AG09309 (cell line): ENCODE data around the gene PCSK7.
"Not testable (repeated sequence)": the region's sequence is repeated elsewhere in the genome, so short reads cannot be mapped to it uniquely, and the experiment has no call there.

Experiments
- DNase-seq: peaks from one replicate; pipeline ENCODE4 v3.0.0-alpha.2; 2010; ENCODE audit warnings: low read depth
- H3K4me3 ChIP-seq: 2 replicates; pipeline ENCODE4 v1.5.1; 2011; ENCODE audit warnings: mild to moderate bottlenecking, low read depth, low read length, moderate library complexity; ENCODE audit not compliant: control insufficient read depth
- CTCF ChIP-seq: IDR thresholded peaks from 2 replicates; pipeline ENCODE4 v1.5.1; 2011; ENCODE audit warnings: mild to moderate bottlenecking, low read depth, low read length, inconsistent platforms; ENCODE audit not compliant: insufficient read depth, control insufficient read depth; ENCODE audit errors: missing control alignments

PCSK7 gene

GRCh38 chr11:117217141-117218084 is 14.5 kb downstream of the PCSK7 start:
- no peak overlapping the region for H3K4me3 ChIP-seq
- TF ChIP-seq CTCF, result no peak
- DNase-seq, result peak; percentile 58

DNA sequence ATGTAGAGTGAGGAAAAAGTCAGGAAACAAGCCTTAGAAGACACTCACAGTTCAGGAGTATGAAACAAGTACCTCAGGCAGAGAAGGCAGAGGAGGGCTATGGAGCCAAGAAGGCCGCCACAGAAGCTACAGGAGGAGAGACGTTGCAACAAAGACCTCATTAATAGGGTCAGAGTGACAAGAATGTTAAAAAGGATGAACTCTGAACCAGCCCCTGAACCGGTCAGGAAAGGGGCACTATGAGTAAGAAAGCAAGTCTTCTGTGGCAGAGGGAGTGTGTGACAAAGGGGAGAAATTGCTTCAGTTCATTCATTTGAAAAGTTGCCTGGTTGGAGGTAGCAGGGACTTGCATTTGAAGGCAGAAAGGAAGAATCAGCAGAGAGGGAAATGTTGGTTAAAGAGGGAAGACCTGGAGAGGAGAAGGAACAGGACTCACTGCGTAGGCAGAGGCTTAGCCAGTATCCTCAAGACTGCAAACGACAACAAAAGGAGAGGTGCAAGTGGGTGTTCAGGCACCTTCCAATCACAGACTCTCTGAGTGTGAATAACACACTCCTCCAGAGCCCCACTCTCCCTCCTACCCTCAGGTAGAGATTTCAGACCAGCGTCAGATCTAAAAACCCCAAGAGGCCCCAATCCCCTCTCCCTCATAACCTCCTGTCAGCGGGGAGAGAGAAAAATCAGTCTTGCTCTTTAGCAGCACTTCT is 17.3 kb downstream of the PCSK7 start:
- H3K4me3 ChIP-seq, result no peak overlapping the region
- no peak for DNase-seq
- no peak for TF ChIP-seq CTCF

DNA sequence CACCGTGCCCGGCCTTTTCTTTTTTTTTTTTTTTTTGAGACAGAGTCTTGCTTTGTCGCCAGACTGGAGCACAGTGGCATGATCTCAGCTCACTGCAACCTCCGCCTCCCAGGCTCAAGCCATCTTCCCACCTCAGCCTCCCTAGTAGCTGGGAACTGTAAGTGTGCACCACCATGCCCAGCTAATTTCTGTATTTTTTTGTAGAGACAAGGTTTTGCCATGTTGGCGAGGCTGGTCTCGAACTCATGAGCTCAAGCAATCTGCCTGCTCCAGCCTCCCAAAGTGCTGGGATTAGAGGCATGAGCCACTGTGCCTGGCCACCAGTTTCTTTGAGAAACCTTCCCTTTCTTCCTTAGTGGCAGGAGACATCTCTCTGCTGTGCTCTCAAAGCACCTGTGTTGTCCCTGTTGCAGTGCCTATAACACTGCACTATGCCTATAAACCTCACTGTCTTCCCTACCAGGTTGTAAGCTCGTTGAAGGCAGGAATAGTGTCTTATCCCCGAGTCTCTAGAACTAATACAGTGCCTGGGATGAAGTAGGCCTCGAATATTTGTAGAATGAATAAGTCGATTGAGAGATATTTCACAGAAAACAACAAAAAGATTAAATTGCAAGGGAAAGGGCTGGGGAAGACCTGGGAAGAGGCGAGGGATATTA is 19.0 kb downstream of the PCSK7 start:
- no peak for TF ChIP-seq CTCF
- H3K4me3 ChIP-seq, result no peak overlapping the region
- no peak for DNase-seq

DNA sequence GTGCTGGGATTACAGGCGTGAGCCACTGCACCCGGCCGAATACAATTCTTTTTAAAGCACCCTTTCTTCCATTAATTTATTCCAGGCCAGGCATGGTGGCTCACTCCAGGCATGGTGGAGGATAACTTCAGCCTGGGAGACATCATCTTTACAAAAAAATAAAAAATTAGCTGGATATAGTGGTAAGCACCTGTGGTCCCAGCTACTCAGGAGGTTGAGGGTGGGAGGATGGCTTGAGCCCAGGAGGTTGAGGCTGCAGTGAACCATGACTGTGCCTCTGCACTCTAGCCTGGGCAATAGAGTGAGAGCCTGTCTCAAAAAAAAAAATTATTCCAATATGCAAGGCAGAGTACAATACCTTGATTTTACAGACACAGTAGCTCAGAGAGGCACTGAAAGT is 21.3 kb downstream of the PCSK7 start:
- no peak for TF ChIP-seq CTCF
- no peak overlapping the region for H3K4me3 ChIP-seq
- DNase-seq, result no peak

DNA sequence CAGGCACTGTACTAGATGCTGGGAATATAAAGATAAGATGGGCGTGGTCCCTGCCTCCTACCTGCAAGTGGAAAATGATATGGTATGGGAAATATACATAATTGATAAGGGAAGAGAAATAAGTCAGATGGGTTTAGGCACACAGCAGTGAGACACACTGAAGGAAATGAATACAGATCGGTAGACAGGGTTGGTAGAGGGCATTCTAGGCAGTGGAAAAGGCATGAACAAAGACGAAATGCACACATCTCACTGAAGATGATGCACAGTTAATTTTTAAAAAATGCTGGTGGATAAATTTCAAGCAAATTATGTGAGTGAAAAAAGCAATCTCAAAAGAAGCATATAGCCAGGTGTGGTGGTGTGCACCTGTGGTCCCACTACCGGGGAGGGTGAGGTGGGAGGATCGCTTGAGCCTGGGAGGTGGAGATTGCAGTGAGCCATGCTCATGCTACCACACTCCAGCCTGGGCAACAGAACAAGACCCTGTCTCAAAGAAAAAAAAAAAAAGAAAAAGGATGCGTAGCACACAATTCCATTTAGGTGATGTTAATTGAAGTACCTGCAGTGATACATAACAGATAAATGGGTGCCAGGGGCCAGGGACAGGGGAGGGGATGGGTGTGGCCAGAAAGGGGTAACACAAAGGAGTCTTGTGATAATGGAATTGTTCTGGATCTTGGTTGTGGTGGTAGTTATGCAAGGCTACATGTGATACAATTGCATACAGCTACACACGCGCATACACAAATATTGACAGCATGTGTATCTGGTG is 22.3 kb downstream of the PCSK7 start:
- H3K4me3 ChIP-seq, DNase-seq: not testable (repeated sequence)

DNA sequence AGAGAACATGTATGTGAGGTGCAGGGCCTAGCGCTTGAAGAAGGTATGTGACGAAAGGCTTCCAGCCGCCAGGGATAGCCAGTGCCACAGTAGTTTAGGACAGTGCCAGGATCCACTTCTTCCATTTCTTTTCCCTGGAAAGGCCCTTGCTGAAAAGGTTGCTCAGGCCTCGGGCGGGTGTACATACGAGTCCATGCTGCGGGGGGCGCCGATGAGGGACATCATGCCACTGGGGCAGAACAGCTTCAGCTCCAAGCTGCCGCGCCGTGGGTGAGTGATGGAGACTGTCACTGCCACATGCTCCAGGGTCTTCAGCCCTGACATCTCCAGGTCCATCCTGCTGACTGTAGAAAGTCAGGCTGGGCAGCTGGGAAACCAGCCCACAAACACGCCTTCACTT is 23.2 kb downstream of the PCSK7 start:
- H3K4me3 ChIP-seq, DNase-seq: not testable (repeated sequence)
- peak; percentile 13 for TF ChIP-seq CTCF

GRCh38 chr11:117207481-117207880 is 24.4 kb downstream of the PCSK7 start:
- not testable (repeated sequence) for DNase-seq, H3K4me3 ChIP-seq

- H3K4me3 ChIP-seq, DNase-seq: not testable (repeated sequence)
Observed at GRCh38 chr11:117206859-117207258, 25.0 kb downstream of the PCSK7 start.

DNA sequence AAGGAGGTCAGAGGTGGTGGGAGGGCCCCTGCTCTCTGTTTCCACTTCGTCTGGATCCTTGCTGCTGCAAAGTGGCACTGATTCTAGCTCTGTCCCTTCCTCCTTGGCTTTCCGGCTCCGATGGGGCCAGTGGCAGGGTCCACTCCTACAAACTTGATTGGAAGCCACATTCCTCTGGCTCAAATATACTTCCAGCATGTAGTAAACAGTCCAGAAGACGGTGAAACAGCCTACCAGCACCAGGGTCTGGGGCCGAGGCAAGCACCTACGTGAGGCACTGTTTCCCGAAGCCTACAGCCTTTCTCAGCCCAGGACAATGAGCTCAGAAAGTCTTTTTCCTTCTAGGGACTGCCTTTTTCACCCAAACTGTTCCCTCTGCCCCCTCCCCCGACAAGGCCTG is 25.8 kb downstream of the PCSK7 start:
- H3K4me3 ChIP-seq, DNase-seq: not testable (repeated sequence)
